Thyroid gland (tissue), 4 donors: ENCODE results near the gene RAPGEF6.

Experiments
- POLR2A ChIP-seq, 2 donors: fragments of 450-650 bp; IDR thresholded peaks; one replicate each; pipeline ENCODE4 v1.6.1; 2017; ENCODE audit warnings: antibody characterized with exemption in 2 of 2, mild to moderate bottlenecking in 2 of 2, moderate library complexity in 1 of 2
- TF ChIP-seq, protein P1 (sequence below), 6 experiments: fragments of 200-600 bp in 3 of 6; fragments of 450-650 bp in 3 of 6; sonication (generic) in 3 of 6; IDR thresholded peaks; one replicate each; pipeline ENCODE4 v1.5.1; 2016 to 2019; ENCODE audit warnings: antibody characterized with exemption in 6 of 6, mild to moderate bottlenecking in 2 of 6, inconsistent platforms in 1 of 6, moderate library complexity in 1 of 6

DNA sequence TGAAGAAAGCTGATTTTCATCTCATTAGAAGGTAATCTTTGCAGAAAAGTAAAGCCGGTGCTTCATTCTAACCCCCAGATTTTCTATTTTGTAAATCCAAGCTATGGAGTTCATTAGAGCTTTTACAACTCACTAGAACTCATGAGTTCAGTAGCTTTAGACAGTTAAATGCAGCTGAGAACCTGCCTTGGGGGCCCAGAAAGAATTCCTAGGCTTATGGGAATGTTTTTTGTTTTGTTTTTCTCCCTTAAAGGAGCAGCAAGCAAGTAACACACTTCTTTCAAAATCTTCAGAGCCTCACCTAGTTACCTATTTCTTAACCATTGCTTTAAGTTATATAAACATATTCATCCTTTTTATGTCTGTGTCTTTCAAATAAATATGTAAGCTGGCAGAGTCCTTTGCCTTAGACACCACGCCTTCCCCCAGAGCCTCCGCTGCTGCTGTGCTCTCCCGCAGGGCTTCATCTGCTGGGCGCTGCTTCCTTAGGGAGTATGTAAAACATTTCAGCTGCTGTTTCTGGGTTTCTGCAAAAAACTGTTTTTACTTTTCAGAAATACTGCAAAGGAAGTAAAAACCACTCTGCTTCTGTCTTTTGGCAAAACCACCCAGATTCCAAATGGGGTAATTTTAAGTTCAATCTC, 238.3 kb downstream of the RAPGEF6 start:
- TF ChIP-seq, protein P1, sequence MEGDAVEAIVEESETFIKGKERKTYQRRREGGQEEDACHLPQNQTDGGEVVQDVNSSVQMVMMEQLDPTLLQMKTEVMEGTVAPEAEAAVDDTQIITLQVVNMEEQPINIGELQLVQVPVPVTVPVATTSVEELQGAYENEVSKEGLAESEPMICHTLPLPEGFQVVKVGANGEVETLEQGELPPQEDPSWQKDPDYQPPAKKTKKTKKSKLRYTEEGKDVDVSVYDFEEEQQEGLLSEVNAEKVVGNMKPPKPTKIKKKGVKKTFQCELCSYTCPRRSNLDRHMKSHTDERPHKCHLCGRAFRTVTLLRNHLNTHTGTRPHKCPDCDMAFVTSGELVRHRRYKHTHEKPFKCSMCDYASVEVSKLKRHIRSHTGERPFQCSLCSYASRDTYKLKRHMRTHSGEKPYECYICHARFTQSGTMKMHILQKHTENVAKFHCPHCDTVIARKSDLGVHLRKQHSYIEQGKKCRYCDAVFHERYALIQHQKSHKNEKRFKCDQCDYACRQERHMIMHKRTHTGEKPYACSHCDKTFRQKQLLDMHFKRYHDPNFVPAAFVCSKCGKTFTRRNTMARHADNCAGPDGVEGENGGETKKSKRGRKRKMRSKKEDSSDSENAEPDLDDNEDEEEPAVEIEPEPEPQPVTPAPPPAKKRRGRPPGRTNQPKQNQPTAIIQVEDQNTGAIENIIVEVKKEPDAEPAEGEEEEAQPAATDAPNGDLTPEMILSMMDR (IDR thresholded peaks at IDR 0.05) = no peak
- no peak for TF ChIP-seq POLR2A (IDR thresholded peaks at IDR 0.05)
